RWPE2 (cell line): ENCODE measurements around the gene LRRC7.

Source experiments
- ATAC-seq: fragments of 200-7000 bp; cut with Tn5 transposase; 3 replicates; pipeline ENCODE4 v1.9.1; 2021; ENCODE audit warnings: low read depth
- DNase-seq: peaks from one replicate; pipeline ENCODE4 v3.0.0-alpha.2; 2020; ENCODE audit warnings: low spot score
- H3K27ac ChIP-seq: fragments of 450-650 bp; 2 replicates; pipeline ENCODE4 v1.5.1; 2017; ENCODE audit warnings: mild to moderate bottlenecking; ENCODE audit not compliant: poor library complexity, severe bottlenecking
- H3K27me3 ChIP-seq: fragments of 250-450 bp; sonication (Bioruptor Pico); 2 replicates; pipeline ENCODE4 v1.5.1; 2021; ENCODE audit warnings: mild to moderate bottlenecking, moderate library complexity; ENCODE audit not compliant: insufficient read depth, poor library complexity, severe bottlenecking
- H3K36me3 ChIP-seq: fragments of 250-450 bp; sonication (Bioruptor Pico); 2 replicates; pipeline ENCODE4 v1.5.1; 2020; ENCODE audit warnings: low read depth, mild to moderate bottlenecking, moderate library complexity
- H3K4me1 ChIP-seq: fragments of 250-450 bp; sonication (Bioruptor Pico); 2 replicates; pipeline ENCODE4 v1.5.1; 2021; ENCODE audit warnings: mild to moderate bottlenecking, moderate library complexity; ENCODE audit not compliant: insufficient read depth, poor library complexity, severe bottlenecking
- H3K4me3 ChIP-seq: fragments of 250-450 bp; sonication (Bioruptor Pico); 2 replicates; pipeline ENCODE4 v1.5.1; 2021; ENCODE audit warnings: mild to moderate bottlenecking, moderate library complexity; ENCODE audit not compliant: severe bottlenecking
- H3K9me3 ChIP-seq: fragments of 250-450 bp; sonication (Bioruptor Pico); 2 replicates; pipeline ENCODE4 v1.5.1; 2021; ENCODE audit warnings: mild to moderate bottlenecking, moderate library complexity; ENCODE audit not compliant: severe bottlenecking
- CTCF ChIP-seq: fragments of 450-650 bp; IDR thresholded peaks from one replicate; pipeline ENCODE4 v1.5.1; 2017; ENCODE audit warnings: mild to moderate bottlenecking, moderate library complexity; ENCODE audit not compliant: poor library complexity, severe bottlenecking

The LRRC7 gene

GRCh38 chr1:69852706-69853105 is 285.0 kb downstream of the LRRC7 start:
- ATAC-seq = no peak
- H3K27me3 ChIP-seq = no peaks in the 10 kb centered on the region
- no peak for TF ChIP-seq CTCF

GRCh38 chr1:69858534-69858933 is 290.8 kb downstream of the LRRC7 start:
- no peak overlapping the region for H3K4me3 ChIP-seq
- H3K4me1 ChIP-seq = no peaks in the 10 kb centered on the region
- H3K27me3 ChIP-seq = no peaks in the 10 kb centered on the region
- DNase-seq (no peak), ATAC-seq (no peak)
- no peaks in the 10 kb centered on the region for H3K9me3 ChIP-seq
- H3K36me3 ChIP-seq = no peaks in the 10 kb centered on the region
- TF ChIP-seq CTCF = no peak
- H3K27ac ChIP-seq = no peak overlapping the region

More at GRCh38 chr1:69852706-69853105, 285.0 kb downstream of the LRRC7 start:
- DNase-seq = no peak
- no peak overlapping the region for H3K27ac ChIP-seq
- H3K4me1 ChIP-seq = no peaks in the 10 kb centered on the region
- no peak overlapping the region for H3K4me3 ChIP-seq
- H3K36me3 ChIP-seq = no peaks in the 10 kb centered on the region
- H3K9me3 ChIP-seq = no peaks in the 10 kb centered on the region

GRCh38 chr1:69861641-69862040 is 293.9 kb downstream of the LRRC7 start:
- Histone ChIP-seq H3K4me1 (no peaks in the 10 kb centered on the region), H3K27me3 (no peaks in the 10 kb centered on the region), H3K27ac (no peak overlapping the region), H3K4me3 (no peak overlapping the region), H3K9me3 (no peaks in the 10 kb centered on the region), H3K36me3 (no peaks in the 10 kb centered on the region)
- DNase-seq (no peak), ATAC-seq (no peak)
- no peak for TF ChIP-seq CTCF

GRCh38 chr1:69862906-69863305 is 295.2 kb downstream of the LRRC7 start:
- H3K4me1 ChIP-seq = no peaks in the 10 kb centered on the region
- H3K27ac ChIP-seq = no peak overlapping the region
- no peaks in the 10 kb centered on the region for H3K27me3 ChIP-seq
- no peaks in the 10 kb centered on the region for H3K9me3 ChIP-seq
- no peak overlapping the region for H3K4me3 ChIP-seq
- no peak for TF ChIP-seq CTCF
- DNase-seq (no peak), ATAC-seq (no peak)
- H3K36me3 ChIP-seq = no peaks in the 10 kb centered on the region

- DNase-seq (no peak), ATAC-seq (no peak)
- Histone ChIP-seq H3K4me3 (no peak overlapping the region), H3K4me1 (no peaks in the 10 kb centered on the region), H3K27ac (no peak overlapping the region), H3K36me3 (no peaks in the 10 kb centered on the region), H3K27me3 (no peaks in the 10 kb centered on the region), H3K9me3 (no peaks in the 10 kb centered on the region)
- no peak for TF ChIP-seq CTCF
Observed at GRCh38 chr1:69863704-69864103, 296.0 kb downstream of the LRRC7 start.
